Measurements from ENCODE around the gene ACADL. TPM values are rescaled to one million over a fixed set of nuclear protein-coding genes. Genes with fewer than 3 reads are reported as not detected.

The ACADL gene
- total and polyA plus RNA-seq, 8 donors: 11.1 to 30.9 (median 22.8) TPM

Other genes with a start within 250 kb of the ACADL start
- 10 to 100 TPM; 10.9 to 30.2 (median 14.2) TPM for gene RPE, start 222.8 kb downstream of the ACADL start, total RNA-seq
- 1 to 10 TPM; 6.9 to 7.3 TPM for gene RPE, start 222.8 kb downstream of the ACADL start, polyA plus RNA-seq
- gene KANSL1L, start 54.0 kb downstream of the ACADL start, total RNA-seq: 10 to 100 TPM; 12.3 to 32.3 (median 17.4) TPM
- gene KANSL1L, start 54.0 kb downstream of the ACADL start, polyA plus RNA-seq: 1 to 10 TPM; 6.2 to 9.1 TPM
- not detected for gene MYL1, start 89.7 kb upstream of the ACADL start, total RNA-seq
- 1 to 10 TPM in 1 of 2 donors, not detected in 1; 1.2 TPM for gene MYL1, start 89.7 kb upstream of the ACADL start, polyA plus RNA-seq